OCI-LY7 (cell line): ENCODE results near the gene LPP.

Experiments
- EZH2phosphoT487 ChIP-seq: fragments of 200-600 bp; sonication (generic); IDR thresholded peaks from 2 replicates; pipeline ENCODE4 v1.6.1; 2018; ENCODE audit warnings: low read depth, borderline replicate concordance, mild to moderate bottlenecking, mixed run types, antibody characterized with exemption, low read length, moderate library complexity, mixed read lengths
- TF ChIP-seq, protein P1 (sequence below): fragments of 200-600 bp; sonication (generic); conservative IDR thresholded peaks from 2 replicates; pipeline ENCODE4 v1.5.1; 2014; ENCODE audit warnings: mild to moderate bottlenecking, antibody characterized with exemption, low read length, moderate library complexity, mixed read lengths

DNA sequence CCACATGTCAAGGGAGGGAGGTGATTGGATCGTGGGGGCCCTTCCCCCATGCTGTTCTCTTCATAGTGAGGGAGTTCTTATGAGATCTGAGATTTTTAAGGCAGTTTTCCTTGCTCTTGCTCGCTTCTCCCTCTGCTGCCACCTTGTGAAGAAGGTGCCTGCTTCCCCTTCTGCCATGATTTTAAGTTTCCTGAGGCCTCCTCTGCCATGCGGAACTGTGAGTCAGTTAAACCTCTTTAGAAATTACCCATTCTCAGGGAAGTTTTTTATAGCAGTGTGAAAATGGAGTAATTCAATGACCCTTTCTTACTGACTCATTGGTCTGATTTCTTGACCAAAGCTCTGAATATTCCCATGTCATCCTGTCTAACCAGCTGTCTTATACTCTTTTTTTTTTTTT is 533.4 kb downstream of the LPP start:
- TF ChIP-seq, protein P1, sequence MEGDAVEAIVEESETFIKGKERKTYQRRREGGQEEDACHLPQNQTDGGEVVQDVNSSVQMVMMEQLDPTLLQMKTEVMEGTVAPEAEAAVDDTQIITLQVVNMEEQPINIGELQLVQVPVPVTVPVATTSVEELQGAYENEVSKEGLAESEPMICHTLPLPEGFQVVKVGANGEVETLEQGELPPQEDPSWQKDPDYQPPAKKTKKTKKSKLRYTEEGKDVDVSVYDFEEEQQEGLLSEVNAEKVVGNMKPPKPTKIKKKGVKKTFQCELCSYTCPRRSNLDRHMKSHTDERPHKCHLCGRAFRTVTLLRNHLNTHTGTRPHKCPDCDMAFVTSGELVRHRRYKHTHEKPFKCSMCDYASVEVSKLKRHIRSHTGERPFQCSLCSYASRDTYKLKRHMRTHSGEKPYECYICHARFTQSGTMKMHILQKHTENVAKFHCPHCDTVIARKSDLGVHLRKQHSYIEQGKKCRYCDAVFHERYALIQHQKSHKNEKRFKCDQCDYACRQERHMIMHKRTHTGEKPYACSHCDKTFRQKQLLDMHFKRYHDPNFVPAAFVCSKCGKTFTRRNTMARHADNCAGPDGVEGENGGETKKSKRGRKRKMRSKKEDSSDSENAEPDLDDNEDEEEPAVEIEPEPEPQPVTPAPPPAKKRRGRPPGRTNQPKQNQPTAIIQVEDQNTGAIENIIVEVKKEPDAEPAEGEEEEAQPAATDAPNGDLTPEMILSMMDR, result 0 out of 2 replicates have a peak, but pooled peaks have one; percentile 32
- TF ChIP-seq EZH2phosphoT487, result no peak
